PFSK-1 (cell line): Measurements from ENCODE around the gene TXNDC5.

Experiments
- FOXP2 ChIP-seq: optimal IDR thresholded peaks from 2 replicates; pipeline ENCODE3; 2011; ENCODE audit warnings: borderline replicate concordance, control low read depth, inconsistent platforms; ENCODE audit not compliant: insufficient read depth; ENCODE audit errors: extremely low read length, extremely low read depth
- POLR2AphosphoS5 ChIP-seq: IDR thresholded peaks from 2 replicates; pipeline ENCODE4 v1.6.1; 2012; ENCODE audit warnings: low read depth, mild to moderate bottlenecking, control low read depth, low read length, moderate library complexity
- SIN3A ChIP-seq: IDR thresholded peaks from 2 replicates; pipeline ENCODE4 v1.6.1; 2012; ENCODE audit warnings: mild to moderate bottlenecking, low read length, moderate library complexity, borderline replicate concordance; ENCODE audit not compliant: insufficient read depth
- TAF1 ChIP-seq: IDR thresholded peaks from 2 replicates; pipeline ENCODE4 v1.6.1; 2012; ENCODE audit warnings: low read length, control low read depth, borderline replicate concordance; ENCODE audit not compliant: insufficient read depth
- TF ChIP-seq, protein P1 (sequence below), 2 experiments: IDR thresholded peaks; 2 replicates each; pipeline versions ENCODE4 v1.6.1 to v1.8.0; 2011 to 2012; ENCODE audit warnings: low read depth in 2 of 2, low read length in 2 of 2, control low read depth in 1 of 2, inconsistent platforms in 1 of 2, mild to moderate bottlenecking in 1 of 2, moderate library complexity in 1 of 2; ENCODE audit not compliant: insufficient read depth in 1 of 2

Gene TXNDC5

GRCh38 chr6:7899889-7900213, 10.7 kb downstream of the TXNDC5 start:
- TF ChIP-seq SIN3A: no peak
- TF ChIP-seq POLR2AphosphoS5: no peak
- TF ChIP-seq, protein P1, sequence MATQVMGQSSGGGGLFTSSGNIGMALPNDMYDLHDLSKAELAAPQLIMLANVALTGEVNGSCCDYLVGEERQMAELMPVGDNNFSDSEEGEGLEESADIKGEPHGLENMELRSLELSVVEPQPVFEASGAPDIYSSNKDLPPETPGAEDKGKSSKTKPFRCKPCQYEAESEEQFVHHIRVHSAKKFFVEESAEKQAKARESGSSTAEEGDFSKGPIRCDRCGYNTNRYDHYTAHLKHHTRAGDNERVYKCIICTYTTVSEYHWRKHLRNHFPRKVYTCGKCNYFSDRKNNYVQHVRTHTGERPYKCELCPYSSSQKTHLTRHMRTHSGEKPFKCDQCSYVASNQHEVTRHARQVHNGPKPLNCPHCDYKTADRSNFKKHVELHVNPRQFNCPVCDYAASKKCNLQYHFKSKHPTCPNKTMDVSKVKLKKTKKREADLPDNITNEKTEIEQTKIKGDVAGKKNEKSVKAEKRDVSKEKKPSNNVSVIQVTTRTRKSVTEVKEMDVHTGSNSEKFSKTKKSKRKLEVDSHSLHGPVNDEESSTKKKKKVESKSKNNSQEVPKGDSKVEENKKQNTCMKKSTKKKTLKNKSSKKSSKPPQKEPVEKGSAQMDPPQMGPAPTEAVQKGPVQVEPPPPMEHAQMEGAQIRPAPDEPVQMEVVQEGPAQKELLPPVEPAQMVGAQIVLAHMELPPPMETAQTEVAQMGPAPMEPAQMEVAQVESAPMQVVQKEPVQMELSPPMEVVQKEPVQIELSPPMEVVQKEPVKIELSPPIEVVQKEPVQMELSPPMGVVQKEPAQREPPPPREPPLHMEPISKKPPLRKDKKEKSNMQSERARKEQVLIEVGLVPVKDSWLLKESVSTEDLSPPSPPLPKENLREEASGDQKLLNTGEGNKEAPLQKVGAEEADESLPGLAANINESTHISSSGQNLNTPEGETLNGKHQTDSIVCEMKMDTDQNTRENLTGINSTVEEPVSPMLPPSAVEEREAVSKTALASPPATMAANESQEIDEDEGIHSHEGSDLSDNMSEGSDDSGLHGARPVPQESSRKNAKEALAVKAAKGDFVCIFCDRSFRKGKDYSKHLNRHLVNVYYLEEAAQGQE (IDR thresholded peaks at IDR 0.05; ENCODE audit: insufficient read depth in 1 of 2, low read depth in 2 of 2, low read length in 2 of 2): no peak
- no peak for TF ChIP-seq FOXP2
- no peak for TF ChIP-seq TAF1

GRCh38 chr6:7899101-7899888, 11.3 kb downstream of the TXNDC5 start:
- TF ChIP-seq FOXP2 (no peak), POLR2AphosphoS5 (no peak), SIN3A (no peak)
- TF ChIP-seq, protein P1 (IDR thresholded peaks at IDR 0.05; ENCODE audit: insufficient read depth in 1 of 2, low read depth in 2 of 2, low read length in 2 of 2): no peak

- no peak for TF ChIP-seq SIN3A
- TF ChIP-seq POLR2AphosphoS5: no peak
- no peak for TF ChIP-seq FOXP2
- no peak for TF ChIP-seq TAF1
- TF ChIP-seq, protein P1 (IDR thresholded peaks at IDR 0.05; ENCODE audit: insufficient read depth in 1 of 2, low read depth in 2 of 2, low read length in 2 of 2): no peak
Measured at GRCh38 chr6:7897461-7898192, 13.0 kb downstream of the TXNDC5 start.

DNA sequence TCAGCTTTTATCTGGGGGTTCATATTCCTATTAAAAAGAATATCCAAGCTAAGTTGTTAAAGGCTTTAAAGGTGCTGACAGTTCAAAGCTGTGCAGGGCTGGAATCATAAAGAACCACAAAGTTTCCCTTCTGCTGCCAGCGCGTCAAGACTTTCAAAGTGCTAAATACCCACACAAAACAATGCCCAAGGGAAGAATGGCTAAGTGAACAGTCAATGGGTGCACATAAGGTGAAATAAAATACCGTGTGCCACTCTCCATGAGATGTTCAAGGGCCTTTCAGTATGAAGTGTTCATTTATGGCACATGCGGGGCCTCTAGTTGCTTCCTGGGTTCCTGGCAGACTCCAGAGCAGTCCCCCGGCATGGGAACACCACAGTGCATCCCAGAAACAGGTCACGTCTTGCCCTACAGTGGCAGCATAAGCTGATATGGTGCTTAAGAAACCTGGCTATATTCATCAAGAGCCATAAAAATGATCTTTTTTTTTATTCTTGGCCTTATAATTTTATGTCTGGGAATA, 14.1 kb downstream of the TXNDC5 start:
- TF ChIP-seq, protein P1 (IDR thresholded peaks at IDR 0.05; ENCODE audit: insufficient read depth in 1 of 2, low read depth in 2 of 2, low read length in 2 of 2): no peak
- TF ChIP-seq FOXP2: no peak
- no peak for TF ChIP-seq TAF1
- TF ChIP-seq SIN3A: no peak
- no peak for TF ChIP-seq POLR2AphosphoS5
